Activated naive CD8-positive, alpha-beta T cell treated with anti-CD3 and anti-CD28 coated beads for 36 hours (primary cell): ENCODE measurements around the gene PPP4R3C. TPM values are rescaled to one million over a fixed set of nuclear protein-coding genes. Genes with fewer than 3 reads are reported as not detected.
A peak's percentile ranks its signal among the peaks of the same experiment; 100 is the strongest.
"Not testable (repeated sequence)": the region's sequence is repeated elsewhere in the genome, so short reads cannot be mapped to it uniquely, and the experiment has no call there.

ENCODE experiments used
- DNase-seq: peaks from one replicate; pipeline ENCODE4 v3.0.0; 2021
- H3K27ac Mint-ChIP-seq: one replicate; pipeline ENCODE4 v1.8.0; 2022; ENCODE audit warnings: mild to moderate bottlenecking, moderate library complexity, mixed read lengths
- H3K27me3 Mint-ChIP-seq: one replicate; pipeline ENCODE4 v1.8.0; 2022; ENCODE audit warnings: mild to moderate bottlenecking, mixed read lengths
- H3K36me3 Mint-ChIP-seq: one replicate; pipeline ENCODE4 v1.8.0; 2021; ENCODE audit warnings: mild to moderate bottlenecking, mixed read lengths
- H3K4me1 Mint-ChIP-seq: one replicate; pipeline ENCODE4 v1.8.0; 2021; ENCODE audit warnings: mixed read lengths
- H3K4me3 Mint-ChIP-seq: one replicate; pipeline ENCODE4 v1.8.0; 2022; ENCODE audit warnings: mild to moderate bottlenecking, moderate library complexity, mixed read lengths
- H3K9me3 Mint-ChIP-seq: one replicate; pipeline ENCODE4 v1.8.0; 2022; ENCODE audit warnings: mixed read lengths
- total RNA-seq, 2 experiments: library from RNA; stranded (reverse); gene quantifications; one replicate each; pipeline ENCODE4 v1.2.3, GENCODE V29; 2021

The PPP4R3C gene
- not detected for total RNA-seq

DNA sequence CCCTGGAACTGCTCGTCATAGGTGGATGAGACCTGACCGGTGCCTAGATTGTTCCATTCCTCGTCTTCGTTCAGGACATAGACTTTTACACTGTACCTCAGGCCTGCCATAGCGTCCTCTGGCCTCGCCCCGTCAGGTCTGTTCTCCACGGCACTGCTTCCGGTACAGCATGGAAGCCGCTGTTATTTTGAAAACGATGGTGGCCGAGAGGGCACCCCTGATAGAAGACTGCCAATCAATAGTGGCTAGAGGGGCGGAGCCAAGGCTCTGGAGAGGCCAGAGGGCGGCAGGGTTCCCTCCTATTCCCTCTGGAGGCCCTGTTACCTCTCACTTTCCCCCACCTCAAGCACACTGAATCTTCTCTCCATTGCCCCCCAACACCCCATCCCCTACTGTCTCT lies at the start of gene PPP4R3C:
TSS of gene PPP4R3C (minus strand) at position 155 of the 400 bp plus-strand sequence. CDS start at position 110, 45 bp downstream.
- no peak for DNase-seq
- no peaks in the 10 kb centered on the region for H3K4me1 Mint-ChIP-seq
- H3K27me3 Mint-ChIP-seq: no peaks in the 10 kb centered on the region
- no peak within 1 kb of the TSS for H3K4me3 Mint-ChIP-seq
- no peak within 1 kb of the TSS for H3K27ac Mint-ChIP-seq
- no peaks in the 10 kb centered on the region for H3K9me3 Mint-ChIP-seq
- H3K36me3 Mint-ChIP-seq: no peaks in the 10 kb centered on the region

GRCh38 chrX:27491397-27491796 lies 28.3 kb upstream of the PPP4R3C start:
- H3K27me3 Mint-ChIP-seq: no peaks in the 10 kb centered on the region
- H3K4me3 Mint-ChIP-seq: no peak overlapping the region
- no peaks in the 10 kb centered on the region for H3K36me3 Mint-ChIP-seq
- no peaks in the 10 kb centered on the region for H3K4me1 Mint-ChIP-seq
- peaks cover 1% of the 10 kb centered on the region for H3K9me3 Mint-ChIP-seq
- no peak for DNase-seq
- no peak overlapping the region for H3K27ac Mint-ChIP-seq

DNA sequence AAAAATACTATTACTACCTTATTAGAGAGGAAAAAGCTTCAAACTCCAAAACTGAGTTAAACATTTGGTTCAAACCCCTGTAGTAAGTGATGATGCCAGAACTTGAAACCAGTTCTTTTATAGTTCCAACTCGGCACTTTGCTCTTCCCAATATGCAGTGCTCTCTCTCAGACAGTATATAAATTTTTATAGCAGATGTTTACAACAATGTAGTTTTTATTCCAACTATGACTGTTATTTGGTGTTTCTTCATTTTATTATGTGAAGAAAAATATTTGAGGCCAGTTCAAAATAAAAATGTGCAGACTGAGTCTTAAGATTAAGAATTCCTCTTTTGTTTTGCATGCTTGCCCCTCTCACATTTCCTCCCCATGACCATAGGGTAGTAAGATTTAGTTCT lies 2.9 kb upstream of the PPP4R3C start:
- DNase-seq: no peak
- no peaks in the 10 kb centered on the region for H3K4me1 Mint-ChIP-seq
- no peaks in the 10 kb centered on the region for H3K27me3 Mint-ChIP-seq
- no peak overlapping the region for H3K4me3 Mint-ChIP-seq
- no peaks in the 10 kb centered on the region for H3K36me3 Mint-ChIP-seq
- no peak overlapping the region for H3K27ac Mint-ChIP-seq
- H3K9me3 Mint-ChIP-seq: no peaks in the 10 kb centered on the region

DNA sequence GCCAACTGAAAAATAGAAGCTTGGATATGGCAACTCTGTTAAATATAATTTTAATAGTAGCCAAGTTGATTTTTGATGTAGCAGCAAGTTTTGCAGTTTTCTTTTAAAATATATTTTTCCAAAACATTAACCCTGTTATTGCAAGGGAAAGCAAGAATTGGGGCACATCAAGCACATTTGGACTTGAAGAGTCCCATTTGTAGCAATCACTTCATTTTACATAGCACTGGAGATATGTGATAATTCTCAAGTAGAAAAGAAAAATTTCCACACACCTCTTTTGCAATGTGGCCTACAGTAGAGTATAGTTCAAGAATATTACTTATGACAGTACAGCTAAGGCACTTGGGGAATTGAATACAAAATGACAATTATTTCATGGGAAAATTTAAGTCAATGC lies 1.9 kb upstream of the PPP4R3C start:
- H3K9me3 Mint-ChIP-seq: no peaks in the 10 kb centered on the region
- DNase-seq: no peak
- no peak overlapping the region for H3K4me3 Mint-ChIP-seq
- no peak overlapping the region for H3K27ac Mint-ChIP-seq
- no peaks in the 10 kb centered on the region for H3K27me3 Mint-ChIP-seq
- no peaks in the 10 kb centered on the region for H3K36me3 Mint-ChIP-seq
- H3K4me1 Mint-ChIP-seq: no peaks in the 10 kb centered on the region

- not testable (repeated sequence) for H3K4me1 Mint-ChIP-seq, H3K27ac Mint-ChIP-seq, H3K4me3 Mint-ChIP-seq, H3K36me3 Mint-ChIP-seq, H3K27me3 Mint-ChIP-seq, DNase-seq, H3K9me3 Mint-ChIP-seq
These were observed 4.0 kb downstream of the PPP4R3C start for GRCh38 chrX:27459129-27459528.

DNA sequence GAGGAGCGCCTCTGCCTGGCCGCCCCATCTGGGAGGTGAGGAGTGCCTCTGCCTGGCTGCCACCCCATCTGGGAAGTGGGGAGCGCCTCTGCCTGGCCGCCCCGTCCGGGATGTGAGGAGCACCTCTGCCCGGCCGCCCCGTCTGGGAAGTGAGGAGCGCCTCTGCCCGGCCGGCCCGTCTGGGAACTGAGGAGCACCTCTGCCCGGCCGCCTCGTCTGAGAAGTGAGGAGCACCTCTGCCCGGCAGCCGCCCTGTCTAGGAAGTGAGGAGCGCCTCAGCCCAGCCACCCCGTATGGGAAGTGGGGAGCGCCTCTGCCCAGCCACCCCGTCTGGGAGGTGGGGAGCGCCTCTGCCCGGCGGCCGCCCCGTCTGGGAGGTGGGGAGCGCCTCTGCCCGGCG lies 4.6 kb downstream of the PPP4R3C start:
- not testable (repeated sequence) for DNase-seq, H3K9me3 Mint-ChIP-seq, H3K36me3 Mint-ChIP-seq, H3K4me3 Mint-ChIP-seq, H3K27me3 Mint-ChIP-seq, H3K4me1 Mint-ChIP-seq, H3K27ac Mint-ChIP-seq

DNA sequence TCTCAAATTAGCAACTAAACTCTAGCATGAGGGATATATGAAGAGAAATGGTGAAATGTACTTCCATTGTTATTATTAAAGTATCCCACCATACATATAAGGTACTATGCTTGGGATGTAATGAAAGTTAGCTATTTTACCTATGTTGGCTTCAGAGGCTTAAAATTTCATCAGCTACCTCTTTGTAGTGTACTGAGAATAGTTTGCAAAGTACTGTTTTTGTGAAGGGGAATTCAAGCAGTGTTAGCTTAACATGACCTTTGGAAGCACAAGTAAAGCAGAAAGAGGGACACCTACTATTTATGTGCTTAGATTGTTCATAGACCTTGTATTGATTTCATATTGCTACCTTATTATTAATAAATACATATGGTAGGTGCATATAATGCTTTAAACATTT lies 11.8 kb downstream of the PPP4R3C start:
- H3K36me3 Mint-ChIP-seq: no peaks in the 10 kb centered on the region
- no peaks in the 10 kb centered on the region for H3K9me3 Mint-ChIP-seq
- no peaks in the 10 kb centered on the region for H3K4me1 Mint-ChIP-seq
- no peak for DNase-seq
- no peaks in the 10 kb centered on the region for H3K27me3 Mint-ChIP-seq
- no peak overlapping the region for H3K4me3 Mint-ChIP-seq
- H3K27ac Mint-ChIP-seq: no peak overlapping the region

GRCh38 chrX:27446423-27446822 lies 16.7 kb downstream of the PPP4R3C start:
- no peaks in the 10 kb centered on the region for H3K36me3 Mint-ChIP-seq
- H3K4me3 Mint-ChIP-seq: no peak overlapping the region
- no peak for DNase-seq
- no peak overlapping the region for H3K27ac Mint-ChIP-seq
- no peaks in the 10 kb centered on the region for H3K4me1 Mint-ChIP-seq
- H3K9me3 Mint-ChIP-seq: no peaks in the 10 kb centered on the region
- no peaks in the 10 kb centered on the region for H3K27me3 Mint-ChIP-seq

DNA sequence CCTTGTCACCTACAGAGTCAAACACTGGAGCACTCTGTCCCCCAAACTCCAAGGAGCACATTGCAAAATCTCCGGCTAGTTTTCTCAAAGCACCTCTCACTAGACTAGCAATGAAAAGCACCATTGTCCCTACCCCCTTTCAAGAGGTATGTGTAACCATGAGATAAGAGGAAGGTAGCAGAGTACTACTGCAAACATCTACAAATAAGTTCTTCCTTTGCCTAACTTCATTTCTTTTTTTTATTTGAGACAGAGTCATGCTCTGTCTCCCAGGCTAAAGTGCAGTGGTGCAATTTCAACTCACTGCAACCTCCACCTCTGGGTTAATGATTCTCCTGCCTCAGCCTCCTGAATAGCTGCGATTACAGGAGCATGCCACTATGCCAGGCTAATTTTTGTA lies 17.7 kb downstream of the PPP4R3C start:
- Mint-ChIP-seq H3K36me3 (no peaks in the 10 kb centered on the region), H3K27ac (no peak overlapping the region)
- DNase-seq: no peak

DNA sequence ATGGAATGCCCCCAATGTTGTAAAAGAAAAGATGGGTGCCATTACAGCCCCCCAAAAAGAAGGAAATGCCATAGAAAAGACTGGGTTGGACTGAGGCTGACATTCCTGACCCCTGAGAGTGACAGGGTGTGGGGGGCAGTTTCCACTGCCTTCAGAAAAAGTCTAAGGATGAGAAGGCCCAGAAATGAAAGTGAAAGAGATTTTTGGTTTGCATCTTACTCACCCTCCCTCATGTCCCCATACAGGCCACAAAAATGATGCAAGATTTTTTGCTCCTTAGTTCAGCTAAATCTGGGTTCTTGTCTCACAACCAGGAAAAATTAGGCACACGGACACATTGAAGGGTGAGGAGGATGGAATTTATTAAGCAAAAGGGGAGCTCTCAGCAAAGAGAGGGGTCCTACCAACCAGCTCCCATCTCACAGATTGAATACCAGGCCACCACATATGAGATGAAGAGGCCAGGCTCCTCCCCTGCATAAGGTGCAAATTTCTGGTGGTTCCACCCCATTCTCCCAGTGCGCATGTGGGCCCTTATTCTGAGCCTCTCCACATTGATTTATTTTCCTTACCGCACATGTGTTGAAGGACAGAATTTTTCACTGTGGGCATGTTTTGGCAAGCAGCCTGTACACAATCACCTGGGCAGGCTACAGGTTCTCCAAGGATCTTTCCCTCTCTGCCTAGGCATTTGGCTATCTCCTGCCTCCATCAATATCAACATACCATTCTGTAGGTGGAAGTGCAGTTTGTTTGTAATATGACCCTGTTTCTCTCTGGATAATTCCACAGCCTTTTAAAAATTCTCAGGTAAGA lies 18.8 kb downstream of the PPP4R3C start:
- Mint-ChIP-seq H3K27me3 (no peaks in the 10 kb centered on the region), H3K4me1 (no peaks in the 10 kb centered on the region), H3K9me3 (no peaks in the 10 kb centered on the region), H3K36me3 (no peaks in the 10 kb centered on the region), H3K4me3 (no peak overlapping the region), H3K27ac (peak overlapping the region; percentile 83)
- no peak for DNase-seq

More for the DNA sequence above, 17.7 kb downstream of the PPP4R3C start:
- Mint-ChIP-seq H3K4me1 (no peaks in the 10 kb centered on the region), H3K4me3 (no peak overlapping the region), H3K27me3 (no peaks in the 10 kb centered on the region), H3K9me3 (no peaks in the 10 kb centered on the region)

GRCh38 chrX:27442392-27442791 lies 20.7 kb downstream of the PPP4R3C start:
- H3K4me1 Mint-ChIP-seq, H3K27me3 Mint-ChIP-seq, H3K4me3 Mint-ChIP-seq, H3K27ac Mint-ChIP-seq, H3K9me3 Mint-ChIP-seq, DNase-seq, H3K36me3 Mint-ChIP-seq: not testable (repeated sequence)

- H3K4me3 Mint-ChIP-seq: no peak overlapping the region
- no peaks in the 10 kb centered on the region for H3K4me1 Mint-ChIP-seq
- no peaks in the 10 kb centered on the region for H3K36me3 Mint-ChIP-seq
These were observed 23.4 kb downstream of the PPP4R3C start for GRCh38 chrX:27439771-27440170.

DNA sequence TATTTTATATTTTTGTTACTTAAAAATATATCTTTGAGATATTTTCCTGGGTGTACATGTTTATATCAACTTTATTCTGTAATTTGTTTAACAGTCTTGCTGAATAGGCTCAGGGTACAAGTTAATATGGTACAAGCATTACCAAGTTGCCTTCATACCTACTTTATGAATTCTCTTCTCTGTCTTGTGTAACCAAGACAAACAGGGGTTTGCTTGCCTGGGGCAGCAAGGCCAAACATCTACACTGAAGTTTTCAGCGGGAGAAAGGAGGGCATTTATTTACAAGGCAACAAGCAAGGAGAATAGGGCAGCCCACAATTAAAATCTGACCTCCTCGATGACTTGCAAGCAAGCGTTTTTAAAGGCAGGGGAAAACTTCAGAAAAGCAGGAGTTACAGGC lies 24.2 kb downstream of the PPP4R3C start:
- Mint-ChIP-seq H3K4me1 (no peaks in the 10 kb centered on the region), H3K27me3 (no peaks in the 10 kb centered on the region), H3K9me3 (no peaks in the 10 kb centered on the region), H3K27ac (no peak overlapping the region), H3K36me3 (no peaks in the 10 kb centered on the region), H3K4me3 (no peak overlapping the region)
- DNase-seq: no peak

More at GRCh38 chrX:27439771-27440170, 23.4 kb downstream of the PPP4R3C start:
- no peaks in the 10 kb centered on the region for H3K27me3 Mint-ChIP-seq
- H3K27ac Mint-ChIP-seq: no peak overlapping the region
- DNase-seq: no peak
- no peaks in the 10 kb centered on the region for H3K9me3 Mint-ChIP-seq

- no peak overlapping the region for H3K4me3 Mint-ChIP-seq
- no peak for DNase-seq
- H3K27me3 Mint-ChIP-seq: no peaks in the 10 kb centered on the region
- H3K4me1 Mint-ChIP-seq: no peaks in the 10 kb centered on the region
- H3K27ac Mint-ChIP-seq: no peak overlapping the region
- no peaks in the 10 kb centered on the region for H3K36me3 Mint-ChIP-seq
- H3K9me3 Mint-ChIP-seq: no peaks in the 10 kb centered on the region
These were observed 28.1 kb downstream of the PPP4R3C start for GRCh38 chrX:27435031-27435430.
